ENCODE results near the gene POLD4. TPM values are rescaled to one million over a fixed set of nuclear protein-coding genes. Genes with fewer than 3 reads are reported as not detected.

Gene POLD4
- total and polyA plus RNA-seq, 2 of the 13 experiments (the other 11 are each of a cell fraction or from before 2014, with no cell fraction given), result 10.5 to 27.4 TPM

DNA sequence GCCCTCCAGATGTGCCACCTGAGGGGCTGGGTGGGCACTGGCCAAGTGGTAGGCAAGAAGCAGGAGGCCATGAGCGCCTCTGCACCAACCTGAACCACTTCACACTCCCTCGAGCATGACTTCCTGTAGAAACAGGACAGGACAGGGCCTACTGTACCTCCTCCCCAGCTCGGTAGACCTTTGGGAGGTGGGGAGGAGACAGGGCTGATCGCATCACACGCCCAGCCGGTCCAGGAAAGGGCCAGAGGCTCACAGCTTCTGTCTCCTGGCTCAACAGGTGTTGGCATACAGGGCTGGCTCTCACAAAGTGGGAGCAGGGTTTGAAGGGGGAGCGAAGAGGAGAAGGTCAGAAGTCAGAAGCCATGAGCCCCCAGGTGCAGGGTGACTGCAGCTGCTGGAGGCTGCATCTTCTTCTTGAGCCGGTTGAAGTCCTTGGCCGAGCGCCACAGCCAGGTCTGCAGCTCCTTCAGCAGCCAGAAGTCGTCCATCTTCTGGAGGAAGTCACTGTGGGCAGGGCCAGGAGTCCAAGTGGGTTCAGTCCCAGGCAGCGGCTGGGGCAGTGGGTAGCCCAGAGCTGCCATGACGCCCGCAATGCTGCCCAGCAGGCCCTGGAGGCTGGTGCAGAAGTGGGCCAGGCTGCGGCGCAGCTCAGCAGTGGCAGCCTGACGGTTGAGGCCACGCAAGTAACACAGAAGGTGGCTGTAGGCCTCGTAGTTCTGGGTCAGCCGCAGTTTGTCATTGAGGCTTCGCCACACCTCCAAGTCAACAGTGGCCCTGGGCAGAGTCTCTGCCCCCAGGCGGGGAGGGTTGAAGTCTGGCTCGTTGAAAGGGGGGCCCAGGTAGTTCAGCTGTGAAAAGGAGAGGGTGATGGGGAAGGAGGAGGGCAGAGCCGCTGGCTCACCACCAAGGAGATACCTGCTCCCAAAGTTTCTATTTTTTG is 11.7 kb upstream of the POLD4 start (continued):
- TF ChIP-seq, protein P1, sequence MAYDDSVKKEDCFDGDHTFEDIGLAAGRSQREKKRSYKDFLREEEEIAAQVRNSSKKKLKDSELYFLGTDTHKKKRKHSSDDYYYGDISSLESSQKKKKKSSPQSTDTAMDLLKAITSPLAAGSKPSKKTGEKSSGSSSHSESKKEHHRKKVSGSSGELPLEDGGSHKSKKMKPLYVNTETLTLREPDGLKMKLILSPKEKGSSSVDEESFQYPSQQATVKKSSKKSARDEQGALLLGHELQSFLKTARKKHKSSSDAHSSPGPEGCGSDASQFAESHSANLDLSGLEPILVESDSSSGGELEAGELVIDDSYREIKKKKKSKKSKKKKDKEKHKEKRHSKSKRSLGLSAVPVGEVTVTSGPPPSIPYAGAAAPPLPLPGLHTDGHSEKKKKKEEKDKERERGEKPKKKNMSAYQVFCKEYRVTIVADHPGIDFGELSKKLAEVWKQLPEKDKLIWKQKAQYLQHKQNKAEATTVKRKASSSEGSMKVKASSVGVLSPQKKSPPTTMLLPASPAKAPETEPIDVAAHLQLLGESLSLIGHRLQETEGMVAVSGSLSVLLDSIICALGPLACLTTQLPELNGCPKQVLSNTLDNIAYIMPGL (CRISPR knock-in tag; IDR thresholded peaks at IDR 0.05; ENCODE audit: borderline replicate concordance in 1 of 2, low read depth in 1 of 2), result no peak

DNA sequence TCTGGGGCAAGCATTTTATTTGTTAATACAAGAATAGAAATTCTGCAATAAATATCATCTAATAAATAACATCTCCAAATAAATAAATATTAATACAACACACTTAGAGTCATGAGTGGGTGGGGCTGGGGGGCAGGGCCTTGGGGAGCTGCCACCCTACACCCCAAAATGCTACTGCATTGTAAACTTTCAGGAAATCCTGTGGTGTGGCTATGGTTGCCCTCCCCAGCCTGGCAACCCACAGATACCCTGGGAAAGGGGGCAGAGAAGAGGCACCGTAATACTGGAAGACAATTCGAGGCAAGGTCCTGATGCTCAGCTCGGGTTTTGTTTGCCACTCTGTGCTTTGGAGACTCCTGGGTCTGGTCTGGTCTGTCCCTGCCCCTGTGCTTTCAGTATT is 10.8 kb upstream of the POLD4 start:
- ChIA-PET POLR2A (interaction anchor here (2.9 kb wide), 2 partner anchors 9 to 11 kb away, joined by 9 to 10 read pairs; partner anchors contain the start of genes CLCF1 and POLD4), CTCF (ENCODE audit: low intra/inter-chr PET ratio, low total read pairs) (no interaction called here)
- FAIRE-seq (no peak), ATAC-seq (no peak), DNase-seq (ENCODE audit: low spot score) (no peak)
- H2AFZ ChIP-seq (ENCODE audit: low read length), result no peak overlapping the region
- intact Hi-C loops (cut with micrococcal nuclease; ENCODE audit: unreplicated experiment), result no loop called here
- no peaks in the 10 kb centered on the region for H3K9me3 ChIP-seq (ENCODE audit: low read length)
- H3K4me2 ChIP-seq (ENCODE audit: low read depth, low read length), result no peak overlapping the region
- no peaks in the 10 kb centered on the region for H3K4me1 ChIP-seq (ENCODE audit: insufficient read depth, low read length)
- no peak overlapping the region for H3K27ac ChIP-seq (ENCODE audit: extremely low read length, insufficient read depth, low read length)
- WGBS (ENCODE audit: low lambda C conversion rate), result 88% methylated on average over 3 of the region's 3 CpGs
- no peaks in the 10 kb centered on the region for H3K27me3 ChIP-seq (ENCODE audit: control insufficient read depth in 1 of 2, insufficient read depth in 2 of 2, low read length in 2 of 2)
- H3K4me3 ChIP-seq (replicated peaks in 1 of 3; ENCODE audit: insufficient read depth in 1 of 3, low read depth in 2 of 3, low read length in 3 of 3), result no peak overlapping the region
- H4K20me1 ChIP-seq (ENCODE audit: insufficient read depth, low read length), result no peaks in the 10 kb centered on the region
- no peak overlapping the region for H3K9ac ChIP-seq (ENCODE audit: insufficient read depth, low read depth, low read length)
- in situ Hi-C loops (cut with HindIII; ENCODE audit: extremely low pct_ligation_motif_present, low pct_unique_long_range_greater_than_20kb), result no loop called here
- no peaks in the 10 kb centered on the region for H3K79me2 ChIP-seq (ENCODE audit: insufficient read depth, low read length)
- H3K36me3 ChIP-seq (replicated peaks in 1 of 2; ENCODE audit: control insufficient read depth in 1 of 2, insufficient read depth in 2 of 2, low read length in 2 of 2), result no peaks in the 10 kb centered on the region
- BruUV-seq (replicated peaks), result no TSS peak
- TF ChIP-seq SMYD3 (CRISPR knock-in tag; IDR thresholded peaks at IDR 0.05) (no peak), HOXA5 (CRISPR knock-in tag; IDR thresholded peaks at IDR 0.05) (no peak), ZNF720 (CRISPR knock-in tag; IDR thresholded peaks at IDR 0.05) (no peak), TBP (CRISPR knock-in tag; IDR thresholded peaks at IDR 0.05) (no peak), KMT2A (CRISPR knock-in tag; IDR thresholded peaks at IDR 0.05) (no peak), ZMYM2 (CRISPR knock-in tag; IDR thresholded peaks at IDR 0.05) (no peak), CEBPB (IDR thresholded peaks at IDR 0.05; ENCODE audit: borderline replicate concordance, low read depth, low read length) (no peak), NR2F2 (IDR thresholded peaks at IDR 0.05; ENCODE audit: borderline replicate concordance, low read depth) (no peak), SOX6 (IDR thresholded peaks at IDR 0.05) (no peak), SOX6 (CRISPR knock-in tag; IDR thresholded peaks at IDR 0.05) (no peak)
- TF ChIP-seq, protein P2, sequence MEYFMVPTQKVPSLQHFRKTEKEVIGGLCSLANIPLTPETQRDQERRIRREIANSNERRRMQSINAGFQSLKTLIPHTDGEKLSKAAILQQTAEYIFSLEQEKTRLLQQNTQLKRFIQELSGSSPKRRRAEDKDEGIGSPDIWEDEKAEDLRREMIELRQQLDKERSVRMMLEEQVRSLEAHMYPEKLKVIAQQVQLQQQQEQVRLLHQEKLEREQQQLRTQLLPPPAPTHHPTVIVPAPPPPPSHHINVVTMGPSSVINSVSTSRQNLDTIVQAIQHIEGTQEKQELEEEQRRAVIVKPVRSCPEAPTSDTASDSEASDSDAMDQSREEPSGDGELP (IDR thresholded peaks at IDR 0.05; ENCODE audit: borderline replicate concordance, low read depth), result no peak
- TF ChIP-seq, protein P3, sequence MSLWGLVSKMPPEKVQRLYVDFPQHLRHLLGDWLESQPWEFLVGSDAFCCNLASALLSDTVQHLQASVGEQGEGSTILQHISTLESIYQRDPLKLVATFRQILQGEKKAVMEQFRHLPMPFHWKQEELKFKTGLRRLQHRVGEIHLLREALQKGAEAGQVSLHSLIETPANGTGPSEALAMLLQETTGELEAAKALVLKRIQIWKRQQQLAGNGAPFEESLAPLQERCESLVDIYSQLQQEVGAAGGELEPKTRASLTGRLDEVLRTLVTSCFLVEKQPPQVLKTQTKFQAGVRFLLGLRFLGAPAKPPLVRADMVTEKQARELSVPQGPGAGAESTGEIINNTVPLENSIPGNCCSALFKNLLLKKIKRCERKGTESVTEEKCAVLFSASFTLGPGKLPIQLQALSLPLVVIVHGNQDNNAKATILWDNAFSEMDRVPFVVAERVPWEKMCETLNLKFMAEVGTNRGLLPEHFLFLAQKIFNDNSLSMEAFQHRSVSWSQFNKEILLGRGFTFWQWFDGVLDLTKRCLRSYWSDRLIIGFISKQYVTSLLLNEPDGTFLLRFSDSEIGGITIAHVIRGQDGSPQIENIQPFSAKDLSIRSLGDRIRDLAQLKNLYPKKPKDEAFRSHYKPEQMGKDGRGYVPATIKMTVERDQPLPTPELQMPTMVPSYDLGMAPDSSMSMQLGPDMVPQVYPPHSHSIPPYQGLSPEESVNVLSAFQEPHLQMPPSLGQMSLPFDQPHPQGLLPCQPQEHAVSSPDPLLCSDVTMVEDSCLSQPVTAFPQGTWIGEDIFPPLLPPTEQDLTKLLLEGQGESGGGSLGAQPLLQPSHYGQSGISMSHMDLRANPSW (CRISPR knock-in tag; IDR thresholded peaks at IDR 0.05; ENCODE audit: borderline replicate concordance), result no peak
- TF ChIP-seq, protein P4, sequence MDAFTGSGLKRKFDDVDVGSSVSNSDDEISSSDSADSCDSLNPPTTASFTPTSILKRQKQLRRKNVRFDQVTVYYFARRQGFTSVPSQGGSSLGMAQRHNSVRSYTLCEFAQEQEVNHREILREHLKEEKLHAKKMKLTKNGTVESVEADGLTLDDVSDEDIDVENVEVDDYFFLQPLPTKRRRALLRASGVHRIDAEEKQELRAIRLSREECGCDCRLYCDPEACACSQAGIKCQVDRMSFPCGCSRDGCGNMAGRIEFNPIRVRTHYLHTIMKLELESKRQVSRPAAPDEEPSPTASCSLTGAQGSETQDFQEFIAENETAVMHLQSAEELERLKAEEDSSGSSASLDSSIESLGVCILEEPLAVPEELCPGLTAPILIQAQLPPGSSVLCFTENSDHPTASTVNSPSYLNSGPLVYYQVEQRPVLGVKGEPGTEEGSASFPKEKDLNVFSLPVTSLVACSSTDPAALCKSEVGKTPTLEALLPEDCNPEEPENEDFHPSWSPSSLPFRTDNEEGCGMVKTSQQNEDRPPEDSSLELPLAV (CRISPR knock-in tag; conservative IDR thresholded peaks at IDR 0.05; ENCODE audit: low read depth), result no peak
